Testis (tissue), 2 donors: ENCODE results near the gene ESR2.

Source experiments
- CTCF ChIP-seq, 3 experiments: fragments of 450-650 bp in 2 of 3; fragments of 200-600 bp in 1 of 3; sonication (generic) in 1 of 3; IDR thresholded peaks; one replicate each; pipeline ENCODE4 v1.5.1; 2016 to 2019; ENCODE audit warnings: antibody characterized with exemption in 3 of 3, mild to moderate bottlenecking in 2 of 3, moderate library complexity in 1 of 3
- POLR2A ChIP-seq: fragments of 450-650 bp; IDR thresholded peaks from one replicate; pipeline ENCODE4 v1.6.1; 2017; ENCODE audit warnings: antibody characterized with exemption, mild to moderate bottlenecking, moderate library complexity

GRCh38 chr14:64064447-64064846 lies 229.7 kb downstream of the ESR2 start:
- no peak for TF ChIP-seq CTCF (IDR thresholded peaks at IDR 0.05)
- no peak for TF ChIP-seq POLR2A
